Measurements from ENCODE around the gene PACSIN2. TPM values are rescaled to one million over a fixed set of nuclear protein-coding genes. Genes with fewer than 3 reads are reported as not detected.

The PACSIN2 gene
- total RNA-seq, 1 experiment from 2014 or later = 103 TPM

DNA sequence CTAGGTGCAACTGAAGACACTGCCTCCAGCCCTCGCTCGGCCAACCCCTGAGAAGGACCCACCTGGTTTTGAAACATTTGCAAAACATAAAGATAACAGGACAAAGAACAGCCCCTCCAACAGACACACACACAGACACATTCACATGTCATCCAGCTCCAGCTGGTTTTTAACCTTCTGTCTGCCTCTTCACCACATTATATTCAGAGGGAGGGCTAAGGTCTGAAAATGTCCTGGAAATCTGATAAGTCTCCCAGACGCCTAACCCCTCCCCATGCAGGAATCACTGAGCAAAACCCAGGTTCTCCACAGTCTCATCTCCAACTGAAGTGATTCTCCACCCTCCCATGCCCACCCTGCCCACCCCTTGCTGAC lies 29.4 kb downstream of the PACSIN2 start:
- no peak for DNase-seq
- Histone ChIP-seq H2AFZ (no peak overlapping the region), H3K9me3 (ENCODE audit: insufficient read depth, low read depth) (no peaks in the 10 kb centered on the region), H3K79me2 (ENCODE audit: low read depth) (peaks cover 71% of the 10 kb centered on the region), H3K4me1 (replicated peaks; ENCODE audit: insufficient read depth) (peaks cover 20% of the 10 kb centered on the region), H3F3A (ENCODE audit: insufficient read depth, low read depth) (peaks cover 24% of the 10 kb centered on the region; the same call in 1 of the 2 replicates), H3K4me2 (no peak overlapping the region), H4K20me1 (ENCODE audit: insufficient read depth) (peaks cover 18% of the 10 kb centered on the region), H3K27me3 (ENCODE audit: insufficient read depth, low read depth) (no peaks in the 10 kb centered on the region), H3K9me2 (ENCODE audit: insufficient read depth) (no peaks in the 10 kb centered on the region), H3K27ac (no peak overlapping the region), H3K4me3 (no peak overlapping the region), H3K36me3 (ENCODE audit: low read depth) (peaks cover 4% of the 10 kb centered on the region; the same call in 1 of the 2 replicates)
- CTCF ChIA-PET = no interaction called here
- TF ChIP-seq, protein P1, sequence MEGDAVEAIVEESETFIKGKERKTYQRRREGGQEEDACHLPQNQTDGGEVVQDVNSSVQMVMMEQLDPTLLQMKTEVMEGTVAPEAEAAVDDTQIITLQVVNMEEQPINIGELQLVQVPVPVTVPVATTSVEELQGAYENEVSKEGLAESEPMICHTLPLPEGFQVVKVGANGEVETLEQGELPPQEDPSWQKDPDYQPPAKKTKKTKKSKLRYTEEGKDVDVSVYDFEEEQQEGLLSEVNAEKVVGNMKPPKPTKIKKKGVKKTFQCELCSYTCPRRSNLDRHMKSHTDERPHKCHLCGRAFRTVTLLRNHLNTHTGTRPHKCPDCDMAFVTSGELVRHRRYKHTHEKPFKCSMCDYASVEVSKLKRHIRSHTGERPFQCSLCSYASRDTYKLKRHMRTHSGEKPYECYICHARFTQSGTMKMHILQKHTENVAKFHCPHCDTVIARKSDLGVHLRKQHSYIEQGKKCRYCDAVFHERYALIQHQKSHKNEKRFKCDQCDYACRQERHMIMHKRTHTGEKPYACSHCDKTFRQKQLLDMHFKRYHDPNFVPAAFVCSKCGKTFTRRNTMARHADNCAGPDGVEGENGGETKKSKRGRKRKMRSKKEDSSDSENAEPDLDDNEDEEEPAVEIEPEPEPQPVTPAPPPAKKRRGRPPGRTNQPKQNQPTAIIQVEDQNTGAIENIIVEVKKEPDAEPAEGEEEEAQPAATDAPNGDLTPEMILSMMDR (conservative IDR thresholded peaks at IDR 0.05) = no peak
- TF ChIP-seq EZH2 (IDR thresholded peaks at IDR 0.05; ENCODE audit: low read depth) = no peak
- intact Hi-C loops (cut with micrococcal nuclease; ENCODE audit: unreplicated experiment) = no loop called here
- no TSS peak for BruUV-seq (replicated peaks)
- POLR2A ChIA-PET (ENCODE audit: unreplicated experiment) = no interaction called here

DNA sequence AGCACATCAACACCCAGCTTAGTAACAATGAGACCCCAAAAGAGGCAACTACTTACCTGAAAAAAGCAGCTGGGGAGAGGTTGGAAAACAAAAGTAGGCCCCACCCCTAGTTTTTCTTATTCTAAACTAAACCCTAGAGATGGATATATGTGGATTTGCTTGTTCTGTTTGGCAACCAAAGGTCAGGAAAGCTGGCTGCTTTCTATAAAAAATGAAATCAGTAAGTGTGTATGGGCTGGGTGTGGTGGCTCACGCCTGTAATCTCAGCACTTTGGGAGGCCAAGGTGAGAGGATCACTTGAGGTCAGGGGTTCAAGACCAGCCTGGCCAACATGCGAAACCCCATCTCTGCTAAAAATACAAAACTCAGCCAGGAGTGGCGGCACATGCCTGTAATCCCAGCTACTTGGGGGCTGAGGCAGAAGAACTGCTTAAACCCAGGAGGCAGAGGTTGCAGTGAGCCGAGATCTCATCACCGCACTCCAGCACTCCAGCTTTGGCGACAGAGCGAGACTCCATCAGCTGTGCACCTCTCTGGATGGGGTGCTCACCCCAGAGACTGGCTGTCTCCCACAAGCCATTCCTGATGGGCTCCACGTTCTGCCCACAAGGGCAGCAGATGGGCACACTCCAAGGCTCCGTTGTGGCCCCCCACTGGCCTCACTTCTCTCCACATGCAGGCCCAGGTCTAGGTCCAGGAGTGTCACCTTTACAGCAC lies 30.0 kb downstream of the PACSIN2 start:
- BruUV-seq (replicated peaks) = no TSS peak
- H3K4me2 ChIP-seq = no peak overlapping the region
- TF ChIP-seq, protein P1 (conservative IDR thresholded peaks at IDR 0.05) = no peak
- TF ChIP-seq EZH2 (IDR thresholded peaks at IDR 0.05; ENCODE audit: low read depth) = no peak
- ChIA-PET POLR2A (ENCODE audit: unreplicated experiment) (no interaction called here), CTCF (no interaction called here)
- intact Hi-C loops (cut with micrococcal nuclease; ENCODE audit: unreplicated experiment) = no loop called here
- H3F3A ChIP-seq (ENCODE audit: insufficient read depth, low read depth) = peaks cover 23% of the 10 kb centered on the region
- peaks cover 17% of the 10 kb centered on the region; the same call in 1 of the 2 replicates for H3K4me1 ChIP-seq (replicated peaks; ENCODE audit: insufficient read depth)
- H3K4me3 ChIP-seq = no peak overlapping the region
- H3K27me3 ChIP-seq (ENCODE audit: insufficient read depth, low read depth) = no peaks in the 10 kb centered on the region
- peaks cover 4% of the 10 kb centered on the region; the same call in 1 of the 2 replicates for H3K36me3 ChIP-seq (ENCODE audit: low read depth)
- peaks cover 18% of the 10 kb centered on the region for H4K20me1 ChIP-seq (ENCODE audit: insufficient read depth)
- H3K9me2 ChIP-seq (ENCODE audit: insufficient read depth) = no peaks in the 10 kb centered on the region
- no peak for DNase-seq
- no peaks in the 10 kb centered on the region for H3K9me3 ChIP-seq (ENCODE audit: insufficient read depth, low read depth)
- H3K27ac ChIP-seq = peak overlapping the region; percentile 13; the same call in 1 of the 2 replicates
- no peak overlapping the region for H2AFZ ChIP-seq
- H3K79me2 ChIP-seq (ENCODE audit: low read depth) = peaks cover 70% of the 10 kb centered on the region

DNA sequence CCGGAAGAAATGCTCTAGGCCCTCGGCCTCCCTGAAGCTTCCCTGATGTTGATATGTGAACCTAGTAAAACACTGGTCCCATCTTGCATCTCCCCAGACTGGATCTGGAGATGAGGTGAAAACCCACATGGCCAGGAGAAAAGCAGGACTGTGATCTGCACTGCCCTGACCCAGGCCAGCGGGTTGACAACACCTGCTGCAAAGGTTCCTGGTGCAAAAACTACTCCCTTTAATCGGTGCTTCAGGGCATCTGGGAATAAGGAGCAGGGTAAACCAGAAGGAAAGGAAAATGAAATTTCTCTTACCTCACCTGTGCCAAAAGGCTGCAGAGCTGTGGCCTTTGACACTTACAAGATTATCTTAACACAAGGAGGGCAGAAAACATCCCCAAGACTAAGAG lies 30.6 kb downstream of the PACSIN2 start:
- Histone ChIP-seq H4K20me1 (ENCODE audit: insufficient read depth) (peaks cover 18% of the 10 kb centered on the region), H3K4me1 (replicated peaks; ENCODE audit: insufficient read depth) (peaks cover 18% of the 10 kb centered on the region), H3K9me3 (ENCODE audit: insufficient read depth, low read depth) (no peaks in the 10 kb centered on the region), H3K4me3 (no peak overlapping the region), H3K27ac (peak overlapping the region; percentile 13; the same call in 1 of the 2 replicates), H3K27me3 (ENCODE audit: insufficient read depth, low read depth) (no peaks in the 10 kb centered on the region), H3K9me2 (ENCODE audit: insufficient read depth) (no peaks in the 10 kb centered on the region), H3K79me2 (ENCODE audit: low read depth) (peaks cover 73% of the 10 kb centered on the region), H3K4me2 (no peak overlapping the region), H3F3A (ENCODE audit: insufficient read depth, low read depth) (peaks cover 27% of the 10 kb centered on the region), H3K36me3 (ENCODE audit: low read depth) (peaks cover 4% of the 10 kb centered on the region; the same call in 1 of the 2 replicates), H2AFZ (no peak overlapping the region)
- CTCF ChIA-PET = no interaction called here
- POLR2A ChIA-PET (ENCODE audit: unreplicated experiment) = no interaction called here
- intact Hi-C loops (cut with micrococcal nuclease; ENCODE audit: unreplicated experiment) = no loop called here
- DNase-seq = no peak
- TF ChIP-seq, protein P1 (conservative IDR thresholded peaks at IDR 0.05) = no peak
- no peak for TF ChIP-seq EZH2 (IDR thresholded peaks at IDR 0.05; ENCODE audit: low read depth)
- BruUV-seq (replicated peaks) = no TSS peak
